Measurements from ENCODE around the gene ISM2. TPM values are rescaled to one million over a fixed set of nuclear protein-coding genes. Genes with fewer than 3 reads are reported as not detected.

ISM2 gene
- total RNA-seq, 2 donors from 2014 or later, result 0.48 to 0.94 TPM

DNA sequence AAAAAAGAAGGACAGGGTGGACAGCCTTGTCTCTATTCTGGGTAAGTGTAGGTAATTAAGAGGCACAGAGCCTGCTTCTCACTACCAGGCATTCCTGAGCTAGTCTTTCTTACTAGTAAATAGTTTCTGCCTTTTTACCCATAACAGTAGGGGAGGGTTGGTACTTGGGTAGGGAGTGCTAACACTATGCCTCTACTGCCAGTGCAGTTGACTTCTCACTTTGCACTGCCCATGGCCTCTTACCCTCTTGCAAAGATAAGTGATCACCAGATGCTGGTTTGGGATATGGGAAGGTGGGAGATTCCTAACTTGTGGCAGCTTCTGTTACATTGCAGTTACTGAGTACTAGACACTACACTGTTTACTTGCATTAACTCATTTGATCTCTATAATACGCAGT is 29.1 kb downstream of the ISM2 start:
- Histone ChIP-seq H3K36me3 (peaks cover 55% of the 10 kb centered on the region), H3K27ac (no peak overlapping the region), H3K27me3 (no peaks in the 10 kb centered on the region), H3K4me1 (no peaks in the 10 kb centered on the region), H3K9me3 (no peaks in the 10 kb centered on the region), H3K4me3 (no peak overlapping the region)
- DNase-seq (ENCODE audit: low spot score), result no peak
- TF ChIP-seq, protein P1, sequence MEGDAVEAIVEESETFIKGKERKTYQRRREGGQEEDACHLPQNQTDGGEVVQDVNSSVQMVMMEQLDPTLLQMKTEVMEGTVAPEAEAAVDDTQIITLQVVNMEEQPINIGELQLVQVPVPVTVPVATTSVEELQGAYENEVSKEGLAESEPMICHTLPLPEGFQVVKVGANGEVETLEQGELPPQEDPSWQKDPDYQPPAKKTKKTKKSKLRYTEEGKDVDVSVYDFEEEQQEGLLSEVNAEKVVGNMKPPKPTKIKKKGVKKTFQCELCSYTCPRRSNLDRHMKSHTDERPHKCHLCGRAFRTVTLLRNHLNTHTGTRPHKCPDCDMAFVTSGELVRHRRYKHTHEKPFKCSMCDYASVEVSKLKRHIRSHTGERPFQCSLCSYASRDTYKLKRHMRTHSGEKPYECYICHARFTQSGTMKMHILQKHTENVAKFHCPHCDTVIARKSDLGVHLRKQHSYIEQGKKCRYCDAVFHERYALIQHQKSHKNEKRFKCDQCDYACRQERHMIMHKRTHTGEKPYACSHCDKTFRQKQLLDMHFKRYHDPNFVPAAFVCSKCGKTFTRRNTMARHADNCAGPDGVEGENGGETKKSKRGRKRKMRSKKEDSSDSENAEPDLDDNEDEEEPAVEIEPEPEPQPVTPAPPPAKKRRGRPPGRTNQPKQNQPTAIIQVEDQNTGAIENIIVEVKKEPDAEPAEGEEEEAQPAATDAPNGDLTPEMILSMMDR (IDR thresholded peaks at IDR 0.05), result no peak

DNA sequence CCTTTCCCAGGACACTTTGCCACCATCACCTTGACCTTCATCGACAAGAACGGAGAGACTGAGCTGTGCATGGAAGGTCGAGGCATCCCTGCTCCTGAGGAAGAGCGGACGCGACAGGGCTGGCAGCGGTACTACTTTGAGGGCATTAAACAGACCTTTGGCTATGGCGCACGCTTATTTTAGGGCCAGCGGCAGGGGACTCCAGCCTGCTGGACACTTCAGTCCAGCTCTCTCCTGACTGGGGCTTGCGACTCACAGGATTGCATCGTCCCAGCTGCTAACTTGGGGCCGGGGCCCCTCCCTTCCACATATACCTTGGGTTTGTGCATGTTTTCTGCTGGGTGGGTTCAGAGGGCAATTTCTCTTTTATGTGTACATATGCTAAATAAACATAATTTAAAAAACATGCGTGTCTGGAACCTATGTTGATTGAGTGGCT is 29.5 kb downstream of the ISM2 start:
- Histone ChIP-seq H3K36me3 (peaks cover 60% of the 10 kb centered on the region), H3K27me3 (no peaks in the 10 kb centered on the region), H3K9me3 (no peaks in the 10 kb centered on the region), H3K4me1 (no peaks in the 10 kb centered on the region), H3K27ac (no peak overlapping the region), H3K4me3 (no peak overlapping the region)
- TF ChIP-seq, protein P1 (IDR thresholded peaks at IDR 0.05), result no peak
- no peak for DNase-seq (ENCODE audit: low spot score)

DNA sequence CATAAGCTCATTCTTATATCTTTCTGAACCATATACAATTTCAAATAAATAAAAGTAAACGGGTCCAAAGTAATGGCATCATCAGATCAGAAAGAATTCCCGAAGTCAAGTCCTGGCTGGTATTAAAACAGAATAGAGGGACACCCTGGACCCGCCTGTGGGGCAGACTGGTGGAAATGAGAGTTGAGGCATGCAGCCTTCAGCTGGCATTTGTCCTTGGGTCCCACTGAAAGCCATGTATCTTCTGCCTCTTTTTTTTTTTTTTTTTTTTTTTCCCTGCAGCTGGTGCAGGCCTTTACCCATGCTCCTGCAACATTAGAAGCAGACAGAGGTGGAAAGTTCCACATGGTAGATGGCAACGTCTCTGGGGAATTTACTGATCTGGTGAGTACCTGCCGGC is 30.8 kb downstream of the ISM2 start:
- no peaks in the 10 kb centered on the region for H3K9me3 ChIP-seq
- H3K27ac ChIP-seq, result no peak overlapping the region
- TF ChIP-seq, protein P1 (IDR thresholded peaks at IDR 0.05), result no peak
- no peak for DNase-seq (ENCODE audit: low spot score)
- peaks cover 73% of the 10 kb centered on the region for H3K36me3 ChIP-seq
- no peaks in the 10 kb centered on the region for H3K27me3 ChIP-seq
- no peak overlapping the region for H3K4me3 ChIP-seq
- H3K4me1 ChIP-seq, result no peaks in the 10 kb centered on the region

DNA sequence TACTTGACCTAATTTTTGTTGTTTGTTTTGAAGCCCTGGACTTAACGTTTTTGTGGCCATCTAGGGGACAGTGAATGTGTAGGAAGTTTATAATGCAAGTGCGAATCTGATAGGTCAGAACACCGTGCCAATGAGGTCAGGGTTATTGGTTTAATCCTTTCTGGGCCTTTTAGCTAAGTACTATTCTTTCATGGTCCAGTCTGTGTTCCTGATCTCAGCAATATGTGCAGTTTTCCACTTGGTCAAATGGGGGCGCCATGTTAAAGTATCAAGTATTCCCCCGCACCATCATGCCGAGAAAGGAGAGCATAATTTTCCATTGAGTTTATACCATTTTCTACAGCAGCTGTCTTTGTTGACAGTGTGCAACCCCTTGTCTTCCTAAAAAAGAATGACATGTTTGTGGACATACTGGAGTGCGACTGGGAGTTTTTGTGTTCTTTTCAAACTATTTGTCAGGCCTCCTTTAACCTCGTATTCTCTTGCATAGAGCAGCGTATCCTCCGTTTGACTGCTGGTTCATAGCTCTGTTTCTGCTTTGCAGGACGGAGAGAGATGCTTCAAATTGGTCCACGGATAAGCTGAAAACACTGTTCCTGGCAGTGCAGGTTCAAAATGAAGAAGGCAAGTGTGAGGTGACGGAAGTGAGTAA is 39.4 kb downstream of the ISM2 start:
- Histone ChIP-seq H3K4me3 (peak overlapping the region; percentile 74 to 82), H3K27me3 (no peaks in the 10 kb centered on the region), H3K9me3 (no peaks in the 10 kb centered on the region), H3K4me1 (peaks cover 0 to 21% of the 10 kb centered on the region in 2 donors), H3K27ac (no peak overlapping the region), H3K36me3 (peaks cover 46% of the 10 kb centered on the region)
- TF ChIP-seq, protein P1 (IDR thresholded peaks at IDR 0.05), result peak; percentile 22 to 63
- peak; percentile 73 for DNase-seq (ENCODE audit: low spot score)

DNA sequence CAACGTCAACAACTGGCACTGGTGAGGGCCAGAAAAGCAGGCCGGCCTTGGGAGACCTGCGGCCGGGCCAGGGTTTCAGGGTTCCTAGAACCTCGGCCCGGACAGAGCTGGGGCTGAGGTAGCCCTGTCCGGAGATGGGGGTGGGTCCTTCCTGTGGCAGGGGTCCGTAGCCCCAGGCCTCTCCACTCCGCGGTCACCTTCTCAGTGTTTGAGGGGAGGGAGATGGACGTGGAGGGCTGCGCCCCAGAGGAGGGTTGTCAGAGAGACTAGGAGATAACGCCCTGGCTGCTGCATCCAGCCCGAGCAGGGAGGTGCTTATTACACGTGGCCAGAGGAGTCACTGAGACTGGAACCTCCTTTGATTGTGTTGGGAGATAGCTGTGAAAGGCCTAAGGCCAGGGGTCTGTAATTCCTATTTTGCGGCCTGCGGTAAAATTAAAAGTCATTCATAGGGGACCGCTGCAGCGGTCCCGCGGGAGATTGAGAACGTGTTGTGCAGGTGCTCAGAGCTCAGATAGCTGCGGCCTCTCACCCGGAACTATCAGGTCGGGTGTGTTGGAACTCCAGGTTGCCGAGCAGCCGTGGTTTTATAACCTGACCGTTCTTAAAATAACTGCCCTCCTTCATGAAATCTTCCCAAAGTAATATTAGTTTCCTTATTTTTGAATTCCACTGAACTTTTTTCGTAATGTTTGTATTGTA is 40.2 kb downstream of the ISM2 start:
- H3K4me3 ChIP-seq, result peak overlapping the region; percentile 74 to 82
- H3K36me3 ChIP-seq, result peaks cover 38% of the 10 kb centered on the region
- peak overlapping the region; percentile 91 to 94 for H3K27ac ChIP-seq
- peaks cover 0 to 21% of the 10 kb centered on the region in 2 donors for H3K4me1 ChIP-seq
- H3K9me3 ChIP-seq, result no peaks in the 10 kb centered on the region
- DNase-seq (ENCODE audit: low spot score), result no peak
- H3K27me3 ChIP-seq, result no peaks in the 10 kb centered on the region
- TF ChIP-seq, protein P1 (IDR thresholded peaks at IDR 0.05), result no peak

All from right atrium auricular region (tissue), 2 donors.